ENCODE measurements around the gene YAP1. TPM values are rescaled to one million over a fixed set of nuclear protein-coding genes. Genes with fewer than 3 reads are reported as not detected.

YAP1 gene
- polyA plus RNA-seq, 1 donor from 2014 or later, result 0.46 TPM

DNA sequence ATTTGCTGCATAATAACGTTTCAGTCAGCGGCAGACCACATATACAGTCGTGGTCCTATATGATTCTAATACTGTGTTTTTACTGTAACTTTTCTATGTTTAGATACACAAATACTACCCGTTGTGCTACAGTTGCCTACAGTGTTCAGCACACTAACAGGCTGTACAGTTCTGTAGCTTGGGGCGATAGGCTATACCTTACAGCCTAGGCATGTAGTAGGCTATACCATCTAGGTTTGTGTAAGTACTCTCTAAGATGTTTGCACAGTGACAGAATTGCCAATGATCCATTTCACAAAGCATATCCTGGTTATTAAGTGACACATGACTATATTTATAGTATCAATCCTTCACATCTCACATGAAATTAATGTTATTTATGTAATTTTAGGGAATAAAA lies 78.2 kb downstream of the YAP1 start:
- Histone ChIP-seq H3K79me2 (replicated peaks; ENCODE audit: insufficient read depth, low read length) (no peaks in the 10 kb centered on the region), H3K4me2 (ENCODE audit: low read length) (no peak overlapping the region), H3K9ac (ENCODE audit: low read length) (no peak overlapping the region), H3F3A (ENCODE audit: insufficient read depth, low read length, poor library complexity, severe bottlenecking) (no peaks in the 10 kb centered on the region), H3K9me3 (ENCODE audit: low read length) (no peaks in the 10 kb centered on the region), H3K36me3 (ENCODE audit: insufficient read depth, low read length) (no peaks in the 10 kb centered on the region), H3K9me2 (ENCODE audit: insufficient read depth, low read length) (no peaks in the 10 kb centered on the region), H3K4me3 (ENCODE audit: low read length) (no peak overlapping the region), H3K27me3 (ENCODE audit: insufficient read depth, low read depth, low read length) (no peaks in the 10 kb centered on the region), H2AFZ (ENCODE audit: low read depth, low read length) (no peak overlapping the region), H3K27ac (ENCODE audit: low read length) (no peak overlapping the region), H4K20me1 (ENCODE audit: insufficient read depth) (no peaks in the 10 kb centered on the region)
- TF ChIP-seq MXI1 (conservative IDR thresholded peaks at IDR 0.05; ENCODE audit: poor library complexity, severe bottlenecking) (no peak), POLR2AphosphoS5 (IDR thresholded peaks at IDR 0.05) (no peak), TAF1 (IDR thresholded peaks at IDR 0.05; ENCODE audit: low read depth) (no peak), EZH2 (IDR thresholded peaks at IDR 0.05; ENCODE audit: borderline replicate concordance, insufficient read depth, low read length, poor library complexity, severe bottlenecking) (no peak), RAD21 (conservative IDR thresholded peaks at IDR 0.05) (no peak), EP300 (conservative IDR thresholded peaks at IDR 0.05; ENCODE audit: poor library complexity, severe bottlenecking) (no peak), SMC3 (conservative IDR thresholded peaks at IDR 0.05; ENCODE audit: poor library complexity) (no peak)
- TF ChIP-seq, protein P1, sequence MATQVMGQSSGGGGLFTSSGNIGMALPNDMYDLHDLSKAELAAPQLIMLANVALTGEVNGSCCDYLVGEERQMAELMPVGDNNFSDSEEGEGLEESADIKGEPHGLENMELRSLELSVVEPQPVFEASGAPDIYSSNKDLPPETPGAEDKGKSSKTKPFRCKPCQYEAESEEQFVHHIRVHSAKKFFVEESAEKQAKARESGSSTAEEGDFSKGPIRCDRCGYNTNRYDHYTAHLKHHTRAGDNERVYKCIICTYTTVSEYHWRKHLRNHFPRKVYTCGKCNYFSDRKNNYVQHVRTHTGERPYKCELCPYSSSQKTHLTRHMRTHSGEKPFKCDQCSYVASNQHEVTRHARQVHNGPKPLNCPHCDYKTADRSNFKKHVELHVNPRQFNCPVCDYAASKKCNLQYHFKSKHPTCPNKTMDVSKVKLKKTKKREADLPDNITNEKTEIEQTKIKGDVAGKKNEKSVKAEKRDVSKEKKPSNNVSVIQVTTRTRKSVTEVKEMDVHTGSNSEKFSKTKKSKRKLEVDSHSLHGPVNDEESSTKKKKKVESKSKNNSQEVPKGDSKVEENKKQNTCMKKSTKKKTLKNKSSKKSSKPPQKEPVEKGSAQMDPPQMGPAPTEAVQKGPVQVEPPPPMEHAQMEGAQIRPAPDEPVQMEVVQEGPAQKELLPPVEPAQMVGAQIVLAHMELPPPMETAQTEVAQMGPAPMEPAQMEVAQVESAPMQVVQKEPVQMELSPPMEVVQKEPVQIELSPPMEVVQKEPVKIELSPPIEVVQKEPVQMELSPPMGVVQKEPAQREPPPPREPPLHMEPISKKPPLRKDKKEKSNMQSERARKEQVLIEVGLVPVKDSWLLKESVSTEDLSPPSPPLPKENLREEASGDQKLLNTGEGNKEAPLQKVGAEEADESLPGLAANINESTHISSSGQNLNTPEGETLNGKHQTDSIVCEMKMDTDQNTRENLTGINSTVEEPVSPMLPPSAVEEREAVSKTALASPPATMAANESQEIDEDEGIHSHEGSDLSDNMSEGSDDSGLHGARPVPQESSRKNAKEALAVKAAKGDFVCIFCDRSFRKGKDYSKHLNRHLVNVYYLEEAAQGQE (IDR thresholded peaks at IDR 0.05; ENCODE audit: borderline replicate concordance), result no peak
- TF ChIP-seq, protein P2, sequence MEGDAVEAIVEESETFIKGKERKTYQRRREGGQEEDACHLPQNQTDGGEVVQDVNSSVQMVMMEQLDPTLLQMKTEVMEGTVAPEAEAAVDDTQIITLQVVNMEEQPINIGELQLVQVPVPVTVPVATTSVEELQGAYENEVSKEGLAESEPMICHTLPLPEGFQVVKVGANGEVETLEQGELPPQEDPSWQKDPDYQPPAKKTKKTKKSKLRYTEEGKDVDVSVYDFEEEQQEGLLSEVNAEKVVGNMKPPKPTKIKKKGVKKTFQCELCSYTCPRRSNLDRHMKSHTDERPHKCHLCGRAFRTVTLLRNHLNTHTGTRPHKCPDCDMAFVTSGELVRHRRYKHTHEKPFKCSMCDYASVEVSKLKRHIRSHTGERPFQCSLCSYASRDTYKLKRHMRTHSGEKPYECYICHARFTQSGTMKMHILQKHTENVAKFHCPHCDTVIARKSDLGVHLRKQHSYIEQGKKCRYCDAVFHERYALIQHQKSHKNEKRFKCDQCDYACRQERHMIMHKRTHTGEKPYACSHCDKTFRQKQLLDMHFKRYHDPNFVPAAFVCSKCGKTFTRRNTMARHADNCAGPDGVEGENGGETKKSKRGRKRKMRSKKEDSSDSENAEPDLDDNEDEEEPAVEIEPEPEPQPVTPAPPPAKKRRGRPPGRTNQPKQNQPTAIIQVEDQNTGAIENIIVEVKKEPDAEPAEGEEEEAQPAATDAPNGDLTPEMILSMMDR (IDR thresholded peaks at IDR 0.05; ENCODE audit: poor library complexity, severe bottlenecking), result no peak

DNA sequence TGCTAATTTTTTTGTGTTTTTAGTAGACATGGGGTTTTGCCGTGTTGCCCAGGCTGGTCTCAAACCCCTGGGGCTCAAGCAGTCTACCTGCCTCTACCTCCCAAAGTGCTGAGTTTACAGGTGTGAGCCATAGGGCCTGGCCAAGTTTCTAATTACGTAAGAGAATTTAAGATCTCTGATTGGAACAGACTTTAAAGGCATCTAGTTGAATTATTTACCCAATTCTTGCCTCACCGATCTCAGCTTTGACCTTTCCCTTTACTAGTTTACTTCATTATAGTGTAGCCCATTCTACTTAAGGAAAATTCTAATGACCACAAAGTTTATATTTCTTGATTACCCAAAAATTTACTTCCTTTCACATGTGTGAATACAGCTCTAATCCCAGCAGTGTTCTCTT lies 81.6 kb downstream of the YAP1 start:
- H3K9ac ChIP-seq (ENCODE audit: low read length), result no peak overlapping the region
- no peaks in the 10 kb centered on the region for H3K27me3 ChIP-seq (ENCODE audit: insufficient read depth, low read depth, low read length)
- no peaks in the 10 kb centered on the region for H3K9me2 ChIP-seq (ENCODE audit: insufficient read depth, low read length)
- H3F3A ChIP-seq (ENCODE audit: insufficient read depth, low read length, poor library complexity, severe bottlenecking), result no peaks in the 10 kb centered on the region
- TF ChIP-seq RAD21 (conservative IDR thresholded peaks at IDR 0.05) (no peak), POLR2AphosphoS5 (IDR thresholded peaks at IDR 0.05) (no peak), SMC3 (conservative IDR thresholded peaks at IDR 0.05; ENCODE audit: poor library complexity) (no peak), TAF1 (IDR thresholded peaks at IDR 0.05; ENCODE audit: low read depth) (no peak), EP300 (conservative IDR thresholded peaks at IDR 0.05; ENCODE audit: poor library complexity, severe bottlenecking) (no peak), EZH2 (IDR thresholded peaks at IDR 0.05; ENCODE audit: borderline replicate concordance, insufficient read depth, low read length, poor library complexity, severe bottlenecking) (no peak), MXI1 (conservative IDR thresholded peaks at IDR 0.05; ENCODE audit: poor library complexity, severe bottlenecking) (no peak)
- TF ChIP-seq, protein P1 (IDR thresholded peaks at IDR 0.05; ENCODE audit: borderline replicate concordance), result no peak
- TF ChIP-seq, protein P2 (IDR thresholded peaks at IDR 0.05; ENCODE audit: poor library complexity, severe bottlenecking), result no peak
- no peaks in the 10 kb centered on the region for H4K20me1 ChIP-seq (ENCODE audit: insufficient read depth)
- H2AFZ ChIP-seq (ENCODE audit: low read depth, low read length), result no peak overlapping the region
- H3K4me3 ChIP-seq (ENCODE audit: low read length), result no peak overlapping the region
- H3K36me3 ChIP-seq (ENCODE audit: insufficient read depth, low read length), result no peaks in the 10 kb centered on the region
- no peaks in the 10 kb centered on the region for H3K79me2 ChIP-seq (replicated peaks; ENCODE audit: insufficient read depth, low read length)
- H3K9me3 ChIP-seq (ENCODE audit: low read length), result no peaks in the 10 kb centered on the region
- H3K4me2 ChIP-seq (ENCODE audit: low read length), result no peak overlapping the region
- no peak overlapping the region for H3K27ac ChIP-seq (ENCODE audit: low read length)
